ENCODE results near the gene PIK3R4. TPM values are rescaled to one million over a fixed set of nuclear protein-coding genes. Genes with fewer than 3 reads are reported as not detected.

PIK3R4 gene
- 22.2 and 22.4 TPM in 2 replicates for total RNA-seq

GRCh38 chr3:130746246-130747039, at the start of gene PIK3R4:
PIK3R4 (minus strand) TSS chr3:130746829; CDS start chr3:130745218, 1,611 bp downstream.

Other genes with a start within 250 kb of the PIK3R4 start
- gene COL6A6, start 229.7 kb downstream of the PIK3R4 start, total RNA-seq, result under 0.01 and 0.18 TPM in 2 replicates
- 78.7 and 93.8 TPM in 2 replicates for gene ATP2C1, start 147.3 kb upstream of the PIK3R4 start, total RNA-seq

Measured in cardiac atrium fibroblast (primary cell).